Breast epithelium (tissue), 3 donors: ENCODE measurements around the gene SSH2.

Experiments used
- POLR2A ChIP-seq: fragments of 450-650 bp; IDR thresholded peaks from one replicate; pipeline ENCODE4 v1.6.1; 2016; ENCODE audit warnings: antibody characterized with exemption, mild to moderate bottlenecking, moderate library complexity
- POLR2AphosphoS5 ChIP-seq, 3 donors: sonication (generic); formaldehyde crosslinking; IDR thresholded peaks; one replicate each; pipeline ENCODE4 v1.6.1; 2017; ENCODE audit warnings: antibody characterized with exemption in 3 of 3
- TF ChIP-seq, protein P1 (sequence below), 3 donors: fragments of 450-650 bp; IDR thresholded peaks; one replicate each; pipeline ENCODE4 v1.5.1; 2016 to 2017; ENCODE audit warnings: antibody characterized with exemption in 3 of 3, mild to moderate bottlenecking in 3 of 3, moderate library complexity in 3 of 3

DNA sequence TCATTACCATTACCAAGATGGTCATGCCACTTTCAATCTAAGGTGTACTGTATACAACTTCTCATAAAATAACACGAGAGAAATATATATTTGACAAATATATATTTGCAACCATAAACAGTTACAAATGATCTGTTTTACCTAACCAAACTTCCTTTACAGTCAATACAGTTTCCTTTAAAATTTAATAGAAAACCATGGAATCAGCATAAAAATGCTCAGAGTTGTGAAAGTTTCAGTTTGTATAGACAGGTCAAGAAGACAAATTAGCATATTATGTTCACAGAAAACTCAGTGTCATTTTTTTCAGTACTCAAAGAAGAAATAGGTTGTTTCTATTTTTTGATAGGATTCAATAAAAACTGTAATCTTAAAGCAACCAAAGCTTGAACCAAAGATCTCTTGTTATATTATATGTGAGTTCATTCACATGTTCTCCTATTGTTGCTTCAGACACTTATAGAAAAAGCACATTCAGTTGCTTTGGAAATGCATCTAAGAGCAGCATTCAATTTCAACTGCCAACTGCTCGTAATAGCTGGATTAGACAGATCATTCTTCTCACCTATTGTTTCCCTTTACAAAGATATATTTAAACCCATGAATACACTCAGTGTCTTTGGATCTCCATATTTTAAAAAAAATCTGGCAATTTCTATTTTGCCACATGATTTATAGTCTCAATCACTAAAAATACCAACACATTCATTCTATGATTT is 15.1 kb downstream of the SSH2 start:
- TF ChIP-seq, protein P1, sequence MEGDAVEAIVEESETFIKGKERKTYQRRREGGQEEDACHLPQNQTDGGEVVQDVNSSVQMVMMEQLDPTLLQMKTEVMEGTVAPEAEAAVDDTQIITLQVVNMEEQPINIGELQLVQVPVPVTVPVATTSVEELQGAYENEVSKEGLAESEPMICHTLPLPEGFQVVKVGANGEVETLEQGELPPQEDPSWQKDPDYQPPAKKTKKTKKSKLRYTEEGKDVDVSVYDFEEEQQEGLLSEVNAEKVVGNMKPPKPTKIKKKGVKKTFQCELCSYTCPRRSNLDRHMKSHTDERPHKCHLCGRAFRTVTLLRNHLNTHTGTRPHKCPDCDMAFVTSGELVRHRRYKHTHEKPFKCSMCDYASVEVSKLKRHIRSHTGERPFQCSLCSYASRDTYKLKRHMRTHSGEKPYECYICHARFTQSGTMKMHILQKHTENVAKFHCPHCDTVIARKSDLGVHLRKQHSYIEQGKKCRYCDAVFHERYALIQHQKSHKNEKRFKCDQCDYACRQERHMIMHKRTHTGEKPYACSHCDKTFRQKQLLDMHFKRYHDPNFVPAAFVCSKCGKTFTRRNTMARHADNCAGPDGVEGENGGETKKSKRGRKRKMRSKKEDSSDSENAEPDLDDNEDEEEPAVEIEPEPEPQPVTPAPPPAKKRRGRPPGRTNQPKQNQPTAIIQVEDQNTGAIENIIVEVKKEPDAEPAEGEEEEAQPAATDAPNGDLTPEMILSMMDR (IDR thresholded peaks at IDR 0.05), result no peak
- TF ChIP-seq POLR2AphosphoS5 (IDR thresholded peaks at IDR 0.05), result no peak
- no peak for TF ChIP-seq POLR2A
